Measurements from ENCODE around the gene MYO16. TPM values are rescaled to one million over a fixed set of nuclear protein-coding genes. Genes with fewer than 3 reads are reported as not detected.

Gene MYO16
- polyA plus RNA-seq, 2 of the 4 experiments (the other 2 are of a cell fraction) = 0.03 to 0.06 TPM

- no peak for FAIRE-seq
- no peak for ATAC-seq
- Histone ChIP-seq H3K4me1 (peaks cover 16% of the 10 kb centered on the region; the same call in 2 of the 3 replicates), H3K9me3 (no peaks in the 10 kb centered on the region), H3K4me3 (no peak overlapping the region), H3K27ac (no peak overlapping the region), H3K4me2 (no peak overlapping the region)
- no peak for DNase-seq (ENCODE audit: low read depth in 1 of 2, low spot score in 1 of 2)
- POLR2A ChIA-PET = no interaction called here
- no peak for TF ChIP-seq ELK1 (IDR thresholded peaks at IDR 0.05; ENCODE audit: low read depth, low read length)
- no peak for TF ChIP-seq HOXB5 (CRISPR knock-in tag; IDR thresholded peaks at IDR 0.05)
- TF ChIP-seq BHLHE40 (IDR thresholded peaks at IDR 0.05; ENCODE audit: low read depth, low read length) = no peak
- TF ChIP-seq RNF2 (IDR thresholded peaks at IDR 0.05; ENCODE audit: borderline replicate concordance, low read depth) = no peak
- no peak for TF ChIP-seq EHF (CRISPR knock-in tag; IDR thresholded peaks at IDR 0.05)
- TF ChIP-seq FOXS1 (CRISPR knock-in tag; IDR thresholded peaks at IDR 0.05) = no peak
- TF ChIP-seq POLR2AphosphoS2 (conservative IDR thresholded peaks at IDR 0.05; ENCODE audit: low read length) = no peak
- no peak for TF ChIP-seq POLR2A (IDR thresholded peaks at IDR 0.05; ENCODE audit: low read length)
- TF ChIP-seq KDM1A (IDR thresholded peaks at IDR 0.05; ENCODE audit: low read depth) = no peak
- TF ChIP-seq MAX (IDR thresholded peaks at IDR 0.05) = no peak
- no peak for TF ChIP-seq ZFP36 (IDR thresholded peaks at IDR 0.05; ENCODE audit: borderline replicate concordance, partially characterized antibody)
- no peak for TF ChIP-seq GATA3 (IDR thresholded peaks at IDR 0.05; ENCODE audit: borderline replicate concordance)
- no peak for TF ChIP-seq ATOH8 (CRISPR knock-in tag; IDR thresholded peaks at IDR 0.05; ENCODE audit: low read depth)
- TF ChIP-seq RCOR1 (IDR thresholded peaks at IDR 0.05; ENCODE audit: low read depth, low read length) = no peak
- no peak for TF ChIP-seq JUNB (IDR thresholded peaks at IDR 0.05)
- TF ChIP-seq PHF8 (IDR thresholded peaks at IDR 0.05; ENCODE audit: borderline replicate concordance, low read depth) = no peak
- no peak for TF ChIP-seq FOSL2 (IDR thresholded peaks at IDR 0.05)
- TF ChIP-seq FOSL2 (CRISPR knock-in tag; IDR thresholded peaks at IDR 0.05) = no peak
- no peak for TF ChIP-seq TP53 (CRISPR knock-in tag; IDR thresholded peaks at IDR 0.05)
- TF ChIP-seq HDAC2 (IDR thresholded peaks at IDR 0.05) = no peak
- CTCF ChIA-PET = no interaction called here
- 79% methylated on average over 3 of the region's 3 CpGs for WGBS (ENCODE audit: missing lambda C conversion rate)
Observed at GRCh38 chr13:109198585-109198984, 569.2 kb downstream of the MYO16 start.

GRCh38 chr13:109199280-109199679 lies 569.9 kb downstream of the MYO16 start:
- ChIA-PET POLR2A (no interaction called here), CTCF (no interaction called here)
- FAIRE-seq = no peak
- no peak overlapping the region for H3K4me3 ChIP-seq
- H3K9me3 ChIP-seq = no peaks in the 10 kb centered on the region
- TF ChIP-seq ZNF302 (CRISPR knock-in tag; IDR thresholded peaks at IDR 0.05) (no peak), ELK1 (IDR thresholded peaks at IDR 0.05; ENCODE audit: low read depth, low read length) (no peak), ESRRA (IDR thresholded peaks at IDR 0.05; ENCODE audit: borderline replicate concordance, low read length) (no peak), PHF8 (IDR thresholded peaks at IDR 0.05; ENCODE audit: borderline replicate concordance, low read depth) (no peak), TP53 (CRISPR knock-in tag; IDR thresholded peaks at IDR 0.05) (no peak), PBX3 (IDR thresholded peaks at IDR 0.05) (no peak), NPAS2 (CRISPR knock-in tag; IDR thresholded peaks at IDR 0.05; ENCODE audit: borderline replicate concordance) (no peak), KDM5A (IDR thresholded peaks at IDR 0.05) (no peak), POLR2A (IDR thresholded peaks at IDR 0.05; ENCODE audit: low read length) (no peak), HOXB13 (CRISPR knock-in tag; IDR thresholded peaks at IDR 0.05; ENCODE audit: low read depth) (no peak), HMGXB4 (CRISPR knock-in tag; IDR thresholded peaks at IDR 0.05; ENCODE audit: borderline replicate concordance) (no peak), POLR2AphosphoS2 (conservative IDR thresholded peaks at IDR 0.05; ENCODE audit: low read length) (no peak), KDM1A (IDR thresholded peaks at IDR 0.05; ENCODE audit: low read depth) (no peak), CEBPB (IDR thresholded peaks at IDR 0.05) (no peak), NR3C1 (IDR thresholded peaks at IDR 0.05) (no peak), MYC (IDR thresholded peaks at IDR 0.05; ENCODE audit: borderline replicate concordance, low read length) (no peak), FOSB (CRISPR knock-in tag; IDR thresholded peaks at IDR 0.05) (no peak), RARB (CRISPR knock-in tag; IDR thresholded peaks at IDR 0.05) (no peak)
- no peak for ATAC-seq
- no peak overlapping the region for H3K4me2 ChIP-seq
- 76% methylated on average over 4 of the region's 4 CpGs for WGBS (ENCODE audit: missing lambda C conversion rate)
- H3K27ac ChIP-seq = no peak overlapping the region
- peaks cover 16% of the 10 kb centered on the region; the same call in 2 of the 3 replicates for H3K4me1 ChIP-seq
- no peak for DNase-seq (ENCODE audit: low read depth in 1 of 2, low spot score in 1 of 2)
